Endothelial cell of umbilical vein (primary cell): ENCODE results near the gene FZD7. TPM values are rescaled to one million over a fixed set of nuclear protein-coding genes. Genes with fewer than 3 reads are reported as not detected.

ENCODE experiments used
- BruUV-seq: library from RNA; stranded (reverse); fragments of 400-500 nt; replicated peaks from 2 replicates; lab custom pipeline; 2021; lab: Mats Ljungman, UMichigan
- CTCF ChIA-PET: fragments of 300-600, 350-600 bp; sonication (Branson Sonifier 250); formaldehyde crosslinking; loops from one replicate; lab custom pipeline; 2021; ENCODE audit warnings: antibody characterized with exemption, inconsistent platforms; lab: Charles Lee
- POLR2A ChIA-PET: fragments of 300-600, 350-600 bp; sonication (Branson Sonifier 250); formaldehyde crosslinking; loops from one replicate; lab custom pipeline; 2021; ENCODE audit warnings: antibody characterized with exemption, inconsistent platforms; lab: Charles Lee
- DNase-seq: peaks from one replicate; pipeline ENCODE4 v3.0.0-alpha.2; 2011; ENCODE audit warnings: low read depth, low spot score
- FAIRE-seq: peaks from 2 replicates; lab custom pipeline; 2011; peaks lifted over from hg19 to GRCh38; lab: Jason Lieb, UNC
- H2AFZ ChIP-seq: 2 replicates; pipeline ENCODE4 v1.6.0; 2012; ENCODE audit warnings: low read depth, low read length, control low read depth, inconsistent platforms
- H3K27ac ChIP-seq: 2 replicates; pipeline ENCODE4 v1.5.1; 2011; ENCODE audit warnings: low read depth, mild to moderate bottlenecking, control low read depth, low read length, moderate library complexity; ENCODE audit not compliant: insufficient read depth
- H3K27me3 ChIP-seq, 2 experiments: 2 replicates each; pipeline versions ENCODE4 v1.6.0 to v1.6.1; 2011; ENCODE audit warnings: low read length in 2 of 2, mixed read lengths in 1 of 2; ENCODE audit not compliant: control insufficient read depth in 2 of 2, insufficient read depth in 2 of 2
- H3K36me3 ChIP-seq, 2 experiments: 2 replicates in 1 of 2; 3 replicates in 1 of 2; pipeline ENCODE4 v1.5.1; 2011; ENCODE audit warnings: low read length in 2 of 2, mild to moderate bottlenecking in 1 of 2, moderate library complexity in 1 of 2; ENCODE audit not compliant: control insufficient read depth in 2 of 2, insufficient read depth in 2 of 2; ENCODE audit errors: extremely low read depth in 1 of 2
- H3K4me1 ChIP-seq: 3 replicates; pipeline ENCODE4 v1.5.1; 2011; ENCODE audit warnings: mild to moderate bottlenecking, low read length; ENCODE audit not compliant: control insufficient read depth, insufficient read depth; ENCODE audit errors: extremely low read depth
- H3K4me2 ChIP-seq: 2 replicates; pipeline ENCODE4 v1.6.1; 2011; ENCODE audit warnings: low read length, control low read depth, mixed read lengths; ENCODE audit not compliant: insufficient read depth
- H3K4me3 ChIP-seq, 3 experiments: fragments of 200-600 bp in 1 of 3; sonication (generic), shearing (Covaris generic) in 1 of 3; replicated peaks in 1 of 3; 2 replicates each; pipeline ENCODE4 v1.5.1; 2011 to 2016; ENCODE audit warnings: control low read depth in 3 of 3, low read length in 3 of 3, mild to moderate bottlenecking in 2 of 3, inconsistent platforms in 1 of 3, low read depth in 1 of 3, moderate library complexity in 1 of 3; ENCODE audit not compliant: insufficient read depth in 1 of 3
- H3K79me2 ChIP-seq: 2 replicates; pipeline ENCODE4 v1.6.0; 2012; ENCODE audit warnings: low read length, inconsistent platforms; ENCODE audit not compliant: control insufficient read depth, insufficient read depth
- H3K9ac ChIP-seq: replicated peaks from 2 replicates; pipeline ENCODE3; 2011; ENCODE audit warnings: low read length, control low read depth; ENCODE audit not compliant: insufficient read depth; ENCODE audit errors: extremely low read depth
- H3K9me1 ChIP-seq: replicated peaks from 3 replicates; pipeline ENCODE4 v1.6.0; 2011; ENCODE audit warnings: mild to moderate bottlenecking, low read length; ENCODE audit not compliant: control insufficient read depth, insufficient read depth; ENCODE audit errors: extremely low read depth
- H3K9me3 ChIP-seq: replicated peaks from 2 replicates; pipeline ENCODE4 v1.5.1; 2012; ENCODE audit warnings: low read length, inconsistent platforms; ENCODE audit not compliant: control insufficient read depth, insufficient read depth
- H4K20me1 ChIP-seq: replicated peaks from 2 replicates; pipeline ENCODE3; 2011; ENCODE audit warnings: mild to moderate bottlenecking, low read length; ENCODE audit not compliant: control insufficient read depth, insufficient read depth; ENCODE audit errors: extremely low read depth
- EZH2 ChIP-seq: IDR thresholded peaks from 2 replicates; pipeline ENCODE4 v1.6.1; 2012; ENCODE audit warnings: borderline replicate concordance, low read depth, mild to moderate bottlenecking, moderate library complexity, low read length, inconsistent platforms; ENCODE audit not compliant: severe bottlenecking
- FOS ChIP-seq: IDR thresholded peaks from 2 replicates; pipeline ENCODE4 v1.6.1; 2011; ENCODE audit warnings: mild to moderate bottlenecking, low read length, moderate library complexity, borderline replicate concordance; ENCODE audit not compliant: insufficient read depth
- JUN ChIP-seq: IDR thresholded peaks from 2 replicates; pipeline ENCODE4 v1.6.1; 2011; ENCODE audit warnings: borderline replicate concordance, low read depth; ENCODE audit not compliant: insufficient read length, insufficient read depth
- MYC ChIP-seq: IDR thresholded peaks from one replicate; pipeline ENCODE4 v1.6.1; 2011; ENCODE audit warnings: mild to moderate bottlenecking, low read depth, low read length
- POLR2AphosphoS5 ChIP-seq: IDR thresholded peaks from 2 replicates; pipeline ENCODE4 v1.6.1; 2012; ENCODE audit warnings: low read depth, mild to moderate bottlenecking, control low read depth, low read length, moderate library complexity; ENCODE audit not compliant: insufficient read depth
- dilution Hi-C: fragments of 300-500 bp; cut with MboI; formaldehyde crosslinking; loops from one replicate; pipeline ENCODE4 v1.15.0; 2019; ENCODE audit warnings: low sequenced_read_pairs; ENCODE audit not compliant: extremely low pct_ligation_motif_present
- intact Hi-C: fragments of 100-400 bp; cut with micrococcal nuclease; formaldehyde crosslinking; loops from one replicate; pipeline ENCODE4 v1.10.0; 2022
- polyA plus RNA-seq, 4 experiments: library from polyadenylated mRNA; depleted of rRNA in 3 of 4; stranded (reverse) in 3 of 4; unstranded in 1 of 4; fragments of >200 nt; gene quantifications; 2 replicates each; pipeline versions ENCODE4 v1.2.1 to v1.2.3, GENCODE V29; 2011 to 2012; ENCODE audit warnings: missing spikeins in 1 of 4
- total RNA-seq: library from RNA; stranded (reverse); gene quantifications from 2 replicates; pipeline ENCODE4 v1.2.3, GENCODE V29; 2021
- TF ChIP-seq, protein P1 (sequence below), 2 donors: IDR thresholded peaks; 1 replicate in 1 of 2; 2 replicates in 1 of 2; pipeline ENCODE4 v1.5.1; 2011; ENCODE audit warnings: low read length in 2 of 2, mild to moderate bottlenecking in 2 of 2, moderate library complexity in 2 of 2, control low read depth in 1 of 2, inconsistent platforms in 1 of 2, low read depth in 1 of 2; ENCODE audit not compliant: insufficient read depth in 1 of 2; ENCODE audit errors: extremely low read depth in 1 of 2

Gene FZD7
- total and polyA plus RNA-seq, 2 donors (not counting 3 experiments of a cell fraction or from before 2014, with no cell fraction given), result 0.15 to 0.29 TPM

DNA sequence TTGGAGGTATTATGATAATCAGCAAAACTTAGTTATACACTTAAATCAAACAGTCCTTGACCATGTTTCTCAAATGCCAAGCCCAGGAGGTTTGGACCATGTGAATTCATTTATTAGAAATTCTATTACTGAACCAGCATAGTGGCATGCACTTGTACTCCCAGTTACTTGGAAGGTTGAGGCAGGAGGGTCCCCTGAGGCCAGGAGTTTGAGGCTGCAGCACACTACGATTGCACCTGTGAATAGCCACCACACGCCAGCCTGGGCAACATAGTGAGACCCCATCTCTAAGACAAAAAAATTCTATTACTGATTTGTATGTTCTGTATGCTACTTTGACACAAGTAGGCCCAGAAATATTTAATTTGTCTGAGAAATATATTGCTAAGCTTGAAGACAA is 43.6 kb upstream of the FZD7 start:
- no peaks in the 10 kb centered on the region for H3K36me3 ChIP-seq
- BruUV-seq, result no TSS peak
- H3K79me2 ChIP-seq, result no peaks in the 10 kb centered on the region
- TF ChIP-seq, protein P1, sequence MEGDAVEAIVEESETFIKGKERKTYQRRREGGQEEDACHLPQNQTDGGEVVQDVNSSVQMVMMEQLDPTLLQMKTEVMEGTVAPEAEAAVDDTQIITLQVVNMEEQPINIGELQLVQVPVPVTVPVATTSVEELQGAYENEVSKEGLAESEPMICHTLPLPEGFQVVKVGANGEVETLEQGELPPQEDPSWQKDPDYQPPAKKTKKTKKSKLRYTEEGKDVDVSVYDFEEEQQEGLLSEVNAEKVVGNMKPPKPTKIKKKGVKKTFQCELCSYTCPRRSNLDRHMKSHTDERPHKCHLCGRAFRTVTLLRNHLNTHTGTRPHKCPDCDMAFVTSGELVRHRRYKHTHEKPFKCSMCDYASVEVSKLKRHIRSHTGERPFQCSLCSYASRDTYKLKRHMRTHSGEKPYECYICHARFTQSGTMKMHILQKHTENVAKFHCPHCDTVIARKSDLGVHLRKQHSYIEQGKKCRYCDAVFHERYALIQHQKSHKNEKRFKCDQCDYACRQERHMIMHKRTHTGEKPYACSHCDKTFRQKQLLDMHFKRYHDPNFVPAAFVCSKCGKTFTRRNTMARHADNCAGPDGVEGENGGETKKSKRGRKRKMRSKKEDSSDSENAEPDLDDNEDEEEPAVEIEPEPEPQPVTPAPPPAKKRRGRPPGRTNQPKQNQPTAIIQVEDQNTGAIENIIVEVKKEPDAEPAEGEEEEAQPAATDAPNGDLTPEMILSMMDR (IDR thresholded peaks at IDR 0.05; ENCODE audit: extremely low read depth in 1 of 2, insufficient read depth in 1 of 2, low read depth in 1 of 2, low read length in 2 of 2), result no peak
- TF ChIP-seq FOS (no peak), POLR2AphosphoS5 (no peak), EZH2 (no peak), JUN (no peak), MYC (no peak)
- no peak overlapping the region for H3K4me3 ChIP-seq
- no peak for FAIRE-seq
- H3K4me2 ChIP-seq, result no peak overlapping the region
- H2AFZ ChIP-seq, result no peak overlapping the region
- H3K27ac ChIP-seq, result no peak overlapping the region
- H3K27me3 ChIP-seq, result peaks cover 0 to 3% of the 10 kb centered on the region in 2 experiments
- H3K9ac ChIP-seq, result no peak overlapping the region
- no peak for DNase-seq
- CTCF ChIA-PET, result no interaction called here
- H4K20me1 ChIP-seq, result no peaks in the 10 kb centered on the region
- H3K9me1 ChIP-seq, result no peaks in the 10 kb centered on the region
- no peaks in the 10 kb centered on the region for H3K9me3 ChIP-seq
- intact Hi-C loops (no loop called here), dilution Hi-C loops (no loop called here)
- POLR2A ChIA-PET, result no interaction called here
- H3K4me1 ChIP-seq, result no peaks in the 10 kb centered on the region
